NCI-H82 treated with DMSO at 0.1 percent for 48 hours (cell line): ENCODE data around the gene MYO5A.
A peak's percentile ranks its signal among the peaks of the same experiment; 100 is the strongest.

Source experiments
- DNase-seq: peaks from one replicate; lab custom pipeline; 2025; ENCODE audit not compliant: unreplicated experiment; lab: John Stamatoyannopoulos, UW

Gene MYO5A

GRCh38 chr15:52263563-52264282, 265.0 kb downstream of the MYO5A start:
- no peak for DNase-seq

GRCh38 chr15:52262364-52262763, 266.3 kb downstream of the MYO5A start:
- DNase-seq = no peak

GRCh38 chr15:52261498-52262242, 267.0 kb downstream of the MYO5A start:
- DNase-seq = no peak

GRCh38 chr15:52261026-52261425, 267.7 kb downstream of the MYO5A start:
- DNase-seq = no peak

GRCh38 chr15:52259503-52259902, 269.2 kb downstream of the MYO5A start:
- DNase-seq = no peak

- DNase-seq = no peak
Observed at GRCh38 chr15:52258461-52258860, 270.2 kb downstream of the MYO5A start.

GRCh38 chr15:52257734-52258062, 271.0 kb downstream of the MYO5A start:
- peak; percentile 82 for DNase-seq
